Thoracic aorta endothelial cell (primary cell): ENCODE data around the gene EMX2. TPM values are rescaled to one million over a fixed set of nuclear protein-coding genes. Genes with fewer than 3 reads are reported as not detected.

Experiments used
- total RNA-seq: library from RNA; depleted of rRNA; stranded (reverse); fragments of >200 nt; gene quantifications from 2 replicates; pipeline ENCODE4 v1.2.3, GENCODE V29; 2012

EMX2 gene
- total RNA-seq, result 0.07 TPM in 1 of 2 replicates, not detected in the other

DNA sequence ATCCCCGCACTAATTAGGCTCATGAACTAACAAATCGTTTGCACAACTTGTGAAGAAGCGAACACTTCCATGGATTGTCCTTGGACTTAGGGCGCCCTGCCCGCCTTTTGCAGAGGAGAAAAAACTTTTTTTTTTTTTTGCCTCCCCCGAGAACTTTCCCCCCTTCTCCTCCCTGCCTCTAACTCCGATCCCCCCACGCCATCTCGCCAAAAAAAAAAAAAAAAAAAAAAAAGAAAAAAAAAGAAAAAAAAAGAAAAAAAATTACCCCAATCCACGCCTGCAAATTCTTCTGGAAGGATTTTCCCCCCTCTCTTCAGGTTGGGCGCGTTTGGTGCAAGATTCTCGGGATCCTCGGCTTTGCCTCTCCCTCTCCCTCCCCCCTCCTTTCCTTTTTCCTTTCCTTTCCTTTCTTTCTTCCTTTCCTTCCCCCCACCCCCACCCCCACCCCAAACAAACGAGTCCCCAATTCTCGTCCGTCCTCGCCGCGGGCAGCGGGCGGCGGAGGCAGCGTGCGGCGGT, at the start of gene EMX2:
Gene EMX2, plus strand, starts transcription at position 41 of the 519 bp plus-strand sequence. CDS start 522 bp downstream, outside the sequence.

Other genes starting within 250 kb of the EMX2 start
- gene PDZD8, start 167.3 kb upstream of the EMX2 start, total RNA-seq, result 35.0 and 40.7 TPM in 2 replicates